ENCODE results near the gene UAP1L1. TPM values are rescaled to one million over a fixed set of nuclear protein-coding genes. Genes with fewer than 3 reads are reported as not detected.
"Not testable (repeated sequence)": the region's sequence is repeated elsewhere in the genome, so short reads cannot be mapped to it uniquely, and the experiment has no call there.

The UAP1L1 gene
- total RNA-seq, 4 donors from 2014 or later: 6.6 to 13.7 (median 7.9) TPM

- TF ChIP-seq CTCF (IDR thresholded peaks at IDR 0.05) (no peak), POLR2A (IDR thresholded peaks at IDR 0.05) (no peak)
- intact Hi-C loops (cut with DNase I; ENCODE audit: low total_unique reads): loop anchor here (5.0 kb wide), 1 partner anchor 111 kb away; the partner anchor contains the start of genes CYSRT1 and RNF224
- H3K4me3 ChIP-seq (ENCODE audit: low read depth, poor library complexity, severe bottlenecking): no peak overlapping the region
- 42 to 50% methylated on average over 5 to 6 of the region's 6 CpGs for WGBS, 2 donors
- no peak for DNase-seq (ENCODE audit: low spot score in 2 of 2)
Observed at GRCh38 chr9:137116027-137116507, 38.8 kb downstream of the UAP1L1 start.

GRCh38 chr9:137116728-137117127 lies 39.4 kb downstream of the UAP1L1 start:
- no peak for DNase-seq (ENCODE audit: low spot score in 2 of 2)
- no peak for TF ChIP-seq CTCF (IDR thresholded peaks at IDR 0.05)
- no peak for TF ChIP-seq POLR2A (IDR thresholded peaks at IDR 0.05)
- 62 to 65% methylated on average over 17 of the region's 17 CpGs for WGBS, 2 donors
- intact Hi-C loops (cut with DNase I; ENCODE audit: low total_unique reads): loop anchor here (5.0 kb wide), 1 partner anchor 111 kb away; the partner anchor contains the start of genes CYSRT1 and RNF224
- no peak overlapping the region for H3K4me3 ChIP-seq (ENCODE audit: low read depth, poor library complexity, severe bottlenecking)

- intact Hi-C loops (cut with DNase I; ENCODE audit: low total_unique reads): loop anchor here (5.0 kb wide), 1 partner anchor 110 kb away; the partner anchor contains the start of genes CYSRT1 and RNF224
- no peak for DNase-seq (ENCODE audit: low spot score in 2 of 2)
- TF ChIP-seq CTCF (IDR thresholded peaks at IDR 0.05): no peak
- TF ChIP-seq POLR2A (IDR thresholded peaks at IDR 0.05): no peak
- WGBS, 2 donors: 84 to 86% methylated on average over 15 of the region's 15 CpGs
- H3K4me3 ChIP-seq (ENCODE audit: low read depth, poor library complexity, severe bottlenecking): no peak overlapping the region
Observed at GRCh38 chr9:137117269-137117731, 40.0 kb downstream of the UAP1L1 start.

- intact Hi-C loops (cut with DNase I; ENCODE audit: low total_unique reads): loop anchor here (5.0 kb wide), 1 partner anchor 109 kb away; the partner anchor contains the start of genes CYSRT1 and RNF224
- not testable (repeated sequence) for H3K4me3 ChIP-seq (ENCODE audit: low read depth, poor library complexity, severe bottlenecking); DNase-seq (ENCODE audit: low spot score in 2 of 2)
- WGBS, 2 donors: 74 to 81% methylated on average over 12 of the region's 12 CpGs
Observed at GRCh38 chr9:137118092-137118603, 40.8 kb downstream of the UAP1L1 start.

GRCh38 chr9:137121927-137122795 lies 44.8 kb downstream of the UAP1L1 start:
- WGBS, 2 donors: 75% methylated on average over 21 to 22 of the region's 25 CpGs
- intact Hi-C loops (cut with DNase I; ENCODE audit: low total_unique reads); DNase-seq (ENCODE audit: low spot score in 2 of 2); H3K4me3 ChIP-seq (ENCODE audit: low read depth, poor library complexity, severe bottlenecking): not testable (repeated sequence)

GRCh38 chr9:137122796-137123467 lies 45.6 kb downstream of the UAP1L1 start:
- DNase-seq (ENCODE audit: low spot score in 2 of 2); H3K4me3 ChIP-seq (ENCODE audit: low read depth, poor library complexity, severe bottlenecking); intact Hi-C loops (cut with DNase I; ENCODE audit: low total_unique reads): not testable (repeated sequence)
- 85 to 86% methylated on average over 16 of the region's 16 CpGs for WGBS, 2 donors

GRCh38 chr9:137123468-137123837 lies 46.1 kb downstream of the UAP1L1 start:
- intact Hi-C loops (cut with DNase I; ENCODE audit: low total_unique reads): no loop called here
- no peak for DNase-seq (ENCODE audit: low spot score in 2 of 2)
- 74 to 79% methylated on average over 5 of the region's 5 CpGs for WGBS, 2 donors
- no peak overlapping the region for H3K4me3 ChIP-seq (ENCODE audit: low read depth, poor library complexity, severe bottlenecking)
- TF ChIP-seq POLR2A (IDR thresholded peaks at IDR 0.05): no peak
- no peak for TF ChIP-seq CTCF (IDR thresholded peaks at IDR 0.05)

GRCh38 chr9:137123952-137124462 lies 46.7 kb downstream of the UAP1L1 start:
- intact Hi-C loops (cut with DNase I; ENCODE audit: low total_unique reads); H3K4me3 ChIP-seq (ENCODE audit: low read depth, poor library complexity, severe bottlenecking); DNase-seq (ENCODE audit: low spot score in 2 of 2): not testable (repeated sequence)
- WGBS, 2 donors: 91% methylated on average over 5 of the region's 5 CpGs
